Measurements from ENCODE around the gene WNT3.

Gene WNT3

GRCh38 chr17:46832945-46833839 lies 14.7 kb upstream of the WNT3 start (continued):
- TF ChIP-seq ZNF221 (tag by site-specific recombination; IDR thresholded peaks at IDR 0.05; ENCODE audit: borderline replicate concordance) (no peak), ZNF776 (tag by site-specific recombination; IDR thresholded peaks at IDR 0.05; ENCODE audit: borderline replicate concordance) (no peak), ZSCAN30 (tag by site-specific recombination; IDR thresholded peaks at IDR 0.05) (no peak), SCRT2 (tag by site-specific recombination; IDR thresholded peaks at IDR 0.05) (no peak), ZNF140 (tag by site-specific recombination; IDR thresholded peaks at IDR 0.05) (no peak), ZNF626 (tag by site-specific recombination; IDR thresholded peaks at IDR 0.05) (no peak), ZFHX2 (tag by site-specific recombination; conservative IDR thresholded peaks at IDR 0.05) (no peak), ZNF600 (tag by site-specific recombination; IDR thresholded peaks at IDR 0.05) (peak; percentile 85), ZSCAN16 (tag by site-specific recombination; IDR thresholded peaks at IDR 0.05) (no peak)
- TF ChIP-seq, protein P1, sequence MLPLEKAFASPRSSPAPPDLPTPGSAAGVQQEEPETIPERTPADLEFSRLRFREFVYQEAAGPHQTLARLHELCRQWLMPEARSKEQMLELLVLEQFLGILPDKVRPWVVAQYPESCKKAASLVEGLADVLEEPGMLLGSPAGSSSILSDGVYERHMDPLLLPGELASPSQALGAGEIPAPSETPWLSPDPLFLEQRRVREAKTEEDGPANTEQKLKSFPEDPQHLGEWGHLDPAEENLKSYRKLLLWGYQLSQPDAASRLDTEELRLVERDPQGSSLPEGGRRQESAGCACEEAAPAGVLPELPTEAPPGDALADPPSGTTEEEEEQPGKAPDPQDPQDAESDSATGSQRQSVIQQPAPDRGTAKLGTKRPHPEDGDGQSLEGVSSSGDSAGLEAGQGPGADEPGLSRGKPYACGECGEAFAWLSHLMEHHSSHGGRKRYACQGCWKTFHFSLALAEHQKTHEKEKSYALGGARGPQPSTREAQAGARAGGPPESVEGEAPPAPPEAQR (tag by site-specific recombination; IDR thresholded peaks at IDR 0.05): no peak
- TF ChIP-seq, protein P2, sequence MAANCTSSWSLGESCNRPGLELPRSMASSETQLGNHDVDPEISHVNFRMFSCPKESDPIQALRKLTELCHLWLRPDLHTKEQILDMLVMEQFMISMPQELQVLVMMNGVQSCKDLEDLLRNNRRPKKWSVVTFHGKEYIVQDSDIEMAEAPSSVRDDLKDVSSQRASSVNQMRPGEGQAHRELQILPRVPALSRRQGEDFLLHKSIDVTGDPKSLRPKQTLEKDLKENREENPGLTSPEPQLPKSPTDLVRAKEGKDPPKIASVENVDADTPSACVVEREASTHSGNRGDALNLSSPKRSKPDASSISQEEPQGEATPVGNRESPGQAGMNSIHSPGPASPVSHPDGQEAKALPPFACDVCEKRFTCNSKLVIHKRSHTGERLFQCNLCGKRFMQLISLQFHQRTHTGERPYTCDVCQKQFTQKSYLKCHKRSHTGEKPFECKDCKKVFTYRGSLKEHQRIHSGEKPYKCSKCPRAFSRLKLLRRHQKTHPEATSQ (tag by site-specific recombination; IDR thresholded peaks at IDR 0.05): no peak
- TF ChIP-seq, protein P3, sequence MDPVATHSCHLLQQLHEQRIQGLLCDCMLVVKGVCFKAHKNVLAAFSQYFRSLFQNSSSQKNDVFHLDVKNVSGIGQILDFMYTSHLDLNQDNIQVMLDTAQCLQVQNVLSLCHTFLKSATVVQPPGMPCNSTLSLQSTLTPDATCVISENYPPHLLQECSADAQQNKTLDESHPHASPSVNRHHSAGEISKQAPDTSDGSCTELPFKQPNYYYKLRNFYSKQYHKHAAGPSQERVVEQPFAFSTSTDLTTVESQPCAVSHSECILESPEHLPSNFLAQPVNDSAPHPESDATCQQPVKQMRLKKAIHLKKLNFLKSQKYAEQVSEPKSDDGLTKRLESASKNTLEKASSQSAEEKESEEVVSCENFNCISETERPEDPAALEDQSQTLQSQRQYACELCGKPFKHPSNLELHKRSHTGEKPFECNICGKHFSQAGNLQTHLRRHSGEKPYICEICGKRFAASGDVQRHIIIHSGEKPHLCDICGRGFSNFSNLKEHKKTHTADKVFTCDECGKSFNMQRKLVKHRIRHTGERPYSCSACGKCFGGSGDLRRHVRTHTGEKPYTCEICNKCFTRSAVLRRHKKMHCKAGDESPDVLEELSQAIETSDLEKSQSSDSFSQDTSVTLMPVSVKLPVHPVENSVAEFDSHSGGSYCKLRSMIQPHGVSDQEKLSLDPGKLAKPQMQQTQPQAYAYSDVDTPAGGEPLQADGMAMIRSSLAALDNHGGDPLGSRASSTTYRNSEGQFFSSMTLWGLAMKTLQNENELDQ (tag by site-specific recombination; IDR thresholded peaks at IDR 0.05; ENCODE audit: low read depth): no peak
- TF ChIP-seq, protein P4, sequence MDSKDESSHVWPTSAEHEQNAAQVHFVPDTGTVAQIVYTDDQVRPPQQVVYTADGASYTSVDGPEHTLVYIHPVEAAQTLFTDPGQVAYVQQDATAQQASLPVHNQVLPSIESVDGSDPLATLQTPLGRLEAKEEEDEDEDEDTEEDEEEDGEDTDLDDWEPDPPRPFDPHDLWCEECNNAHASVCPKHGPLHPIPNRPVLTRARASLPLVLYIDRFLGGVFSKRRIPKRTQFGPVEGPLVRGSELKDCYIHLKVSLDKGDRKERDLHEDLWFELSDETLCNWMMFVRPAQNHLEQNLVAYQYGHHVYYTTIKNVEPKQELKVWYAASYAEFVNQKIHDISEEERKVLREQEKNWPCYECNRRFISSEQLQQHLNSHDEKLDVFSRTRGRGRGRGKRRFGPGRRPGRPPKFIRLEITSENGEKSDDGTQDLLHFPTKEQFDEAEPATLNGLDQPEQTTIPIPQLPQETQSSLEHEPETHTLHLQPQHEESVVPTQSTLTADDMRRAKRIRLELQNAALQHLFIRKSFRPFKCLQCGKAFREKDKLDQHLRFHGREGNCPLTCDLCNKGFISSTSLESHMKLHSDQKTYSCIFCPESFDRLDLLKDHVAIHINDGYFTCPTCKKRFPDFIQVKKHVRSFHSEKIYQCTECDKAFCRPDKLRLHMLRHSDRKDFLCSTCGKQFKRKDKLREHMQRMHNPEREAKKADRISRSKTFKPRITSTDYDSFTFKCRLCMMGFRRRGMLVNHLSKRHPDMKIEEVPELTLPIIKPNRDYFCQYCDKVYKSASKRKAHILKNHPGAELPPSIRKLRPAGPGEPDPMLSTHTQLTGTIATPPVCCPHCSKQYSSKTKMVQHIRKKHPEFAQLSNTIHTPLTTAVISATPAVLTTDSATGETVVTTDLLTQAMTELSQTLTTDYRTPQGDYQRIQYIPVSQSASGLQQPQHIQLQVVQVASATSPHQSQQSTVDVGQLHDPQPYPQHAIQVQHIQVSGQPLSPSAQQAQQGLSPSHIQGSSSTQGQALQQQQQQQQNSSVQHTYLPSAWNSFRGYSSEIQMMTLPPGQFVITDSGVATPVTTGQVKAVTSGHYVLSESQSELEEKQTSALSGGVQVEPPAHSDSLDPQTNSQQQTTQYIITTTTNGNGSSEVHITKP (tag by site-specific recombination; IDR thresholded peaks at IDR 0.05): peak; percentile 42; the same call in 1 of the 2 replicates

GRCh38 chr17:46832331-46832821 lies 13.9 kb upstream of the WNT3 start:
- CTCF ChIA-PET: interaction anchor here (0.6 to 1.8 kb wide), 4 partner anchors 9 to 830 kb away, joined by 3 to 9 read pairs (median 5); no protein-coding TSS in a partner anchor
- H3K36me3 ChIP-seq (ENCODE audit: control insufficient read depth in 2 of 2, insufficient read depth in 1 of 2, low read length in 2 of 2): no peaks in the 10 kb centered on the region
- POLR2A ChIA-PET: interaction anchor here (1.1 kb wide), 1 partner anchor 110 kb away, joined by 3 read pairs; no protein-coding TSS in a partner anchor
- TF ChIP-seq, protein P5, sequence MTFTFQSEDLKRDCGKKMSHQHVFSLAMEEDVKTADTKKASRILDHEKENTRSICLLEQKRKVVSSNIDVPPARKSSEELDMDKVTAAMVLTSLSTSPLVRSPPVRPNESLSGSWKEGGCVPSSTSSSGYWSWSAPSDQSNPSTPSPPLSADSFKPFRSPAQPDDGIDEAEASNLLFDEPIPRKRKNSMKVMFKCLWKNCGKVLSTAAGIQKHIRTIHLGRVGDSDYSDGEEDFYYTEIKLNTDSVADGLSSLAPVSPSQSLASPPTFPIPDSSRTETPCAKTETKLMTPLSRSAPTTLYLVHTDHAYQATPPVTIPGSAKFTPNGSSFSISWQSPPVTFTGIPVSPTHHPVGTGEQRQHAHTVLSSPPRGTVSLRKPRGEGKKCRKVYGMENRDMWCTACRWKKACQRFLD (tag by site-specific recombination; IDR thresholded peaks at IDR 0.05): no peak
- TF ChIP-seq ZBTB11 (tag by site-specific recombination; conservative IDR thresholded peaks at IDR 0.05; ENCODE audit: low read depth): no peak
- no peak for TF ChIP-seq ZNF2 (tag by site-specific recombination; IDR thresholded peaks at IDR 0.05)
- TF ChIP-seq ZNF501 (tag by site-specific recombination; IDR thresholded peaks at IDR 0.05): no peak
- no peak for TF ChIP-seq BCL11B (tag by site-specific recombination; IDR thresholded peaks at IDR 0.05; ENCODE audit: low read depth)

More at GRCh38 chr17:46832331-46832821, 13.9 kb upstream of the WNT3 start:
- H3K4me3 ChIP-seq (ENCODE audit: low read depth, low read length): no peak overlapping the region
- no peaks in the 10 kb centered on the region for H3K4me1 ChIP-seq (ENCODE audit: control insufficient read depth, insufficient read depth, low read length)
- H3K27ac ChIP-seq (ENCODE audit: extremely low read depth, low read depth, low read length): no peak overlapping the region
- no peaks in the 10 kb centered on the region for H3K9me3 ChIP-seq (ENCODE audit: control insufficient read depth, insufficient read depth, low read depth, low read length)
